GM21825 (cell line): ENCODE data around the gene LRRFIP1.

ENCODE experiments used
- ATAC-seq: cut with Tn5 transposase; IDR thresholded peaks from one replicate; pipeline ENCODE4 v1.9.1; 2021; ENCODE audit warnings: mild to moderate bottlenecking, moderate library complexity; ENCODE audit not compliant: unreplicated experiment

Gene LRRFIP1

GRCh38 chr2:237820421-237820820, 193.0 kb downstream of the LRRFIP1 start:
- ATAC-seq: no peak

- ATAC-seq: no peak
Measured at GRCh38 chr2:237823544-237823943, 196.2 kb downstream of the LRRFIP1 start.

GRCh38 chr2:237824085-237824484, 196.7 kb downstream of the LRRFIP1 start:
- ATAC-seq: no peak

- no peak for ATAC-seq
Measured at GRCh38 chr2:237827421-237827987, 200.1 kb downstream of the LRRFIP1 start.
